GM19463 (cell line): ENCODE data around the gene SP2.

Experiments
- ATAC-seq: cut with Tn5 transposase; IDR thresholded peaks from one replicate; pipeline ENCODE4 v1.9.1; 2021; ENCODE audit warnings: mild to moderate bottlenecking, moderate library complexity; ENCODE audit not compliant: unreplicated experiment

SP2 gene

DNA sequence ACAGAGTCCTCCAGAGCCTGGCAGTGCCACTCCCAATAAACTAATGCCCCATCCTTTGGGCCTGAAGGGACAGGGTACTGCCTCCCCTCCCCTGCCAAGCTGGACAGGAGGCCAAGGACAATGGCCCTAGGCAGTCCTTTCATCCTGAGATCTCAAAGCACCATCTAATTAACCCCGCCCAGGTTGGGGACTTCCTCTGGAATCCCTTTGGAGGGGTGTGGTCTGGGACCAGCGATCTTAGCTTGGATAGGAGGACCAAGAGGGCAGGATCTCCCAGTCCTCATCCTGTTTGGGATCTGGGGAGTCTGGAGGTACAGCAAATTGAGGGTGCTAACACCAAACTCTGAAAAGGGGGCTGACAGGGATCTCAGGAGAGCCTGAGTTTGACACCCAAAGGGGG is 26.9 kb upstream of the SP2 start:
- no peak for ATAC-seq

DNA sequence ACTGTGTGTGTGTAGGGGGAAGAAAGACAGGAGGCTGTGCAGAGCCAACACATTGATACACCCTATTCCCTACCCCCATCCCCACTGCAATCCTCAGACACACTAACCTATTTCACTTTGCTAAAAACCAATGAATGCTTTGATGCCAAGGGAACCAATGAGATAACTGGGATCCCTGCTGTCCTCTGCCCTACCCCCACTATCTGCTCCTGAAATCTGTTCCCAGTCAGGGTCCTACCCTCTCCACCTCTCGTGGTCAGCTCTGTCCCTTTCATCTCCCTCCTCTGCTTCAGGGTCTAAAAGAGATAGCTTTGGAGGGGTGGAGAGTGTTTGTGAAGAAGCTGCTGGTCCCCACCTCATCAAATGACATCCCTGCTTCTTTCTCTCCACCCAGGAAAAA is 26.0 kb upstream of the SP2 start:
- ATAC-seq: no peak

DNA sequence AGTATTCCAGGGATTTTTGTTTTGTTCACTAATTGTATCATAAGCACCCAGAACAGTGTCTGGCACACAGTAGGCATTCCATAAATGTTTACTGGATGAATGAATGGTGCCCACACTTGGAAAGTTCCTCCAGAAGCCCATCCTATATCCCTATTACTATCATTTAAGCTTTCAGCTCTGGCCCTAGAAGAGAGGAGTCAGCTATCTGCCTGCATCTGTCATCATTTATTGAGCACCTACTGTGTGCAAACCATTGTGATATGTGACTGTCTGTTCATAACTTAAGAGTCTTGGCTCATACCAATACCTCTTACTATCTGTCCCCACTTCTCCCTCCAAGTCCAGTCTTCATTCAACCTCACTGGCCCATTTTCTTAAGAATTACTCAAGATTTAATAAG is 25.0 kb upstream of the SP2 start:
- no peak for ATAC-seq

DNA sequence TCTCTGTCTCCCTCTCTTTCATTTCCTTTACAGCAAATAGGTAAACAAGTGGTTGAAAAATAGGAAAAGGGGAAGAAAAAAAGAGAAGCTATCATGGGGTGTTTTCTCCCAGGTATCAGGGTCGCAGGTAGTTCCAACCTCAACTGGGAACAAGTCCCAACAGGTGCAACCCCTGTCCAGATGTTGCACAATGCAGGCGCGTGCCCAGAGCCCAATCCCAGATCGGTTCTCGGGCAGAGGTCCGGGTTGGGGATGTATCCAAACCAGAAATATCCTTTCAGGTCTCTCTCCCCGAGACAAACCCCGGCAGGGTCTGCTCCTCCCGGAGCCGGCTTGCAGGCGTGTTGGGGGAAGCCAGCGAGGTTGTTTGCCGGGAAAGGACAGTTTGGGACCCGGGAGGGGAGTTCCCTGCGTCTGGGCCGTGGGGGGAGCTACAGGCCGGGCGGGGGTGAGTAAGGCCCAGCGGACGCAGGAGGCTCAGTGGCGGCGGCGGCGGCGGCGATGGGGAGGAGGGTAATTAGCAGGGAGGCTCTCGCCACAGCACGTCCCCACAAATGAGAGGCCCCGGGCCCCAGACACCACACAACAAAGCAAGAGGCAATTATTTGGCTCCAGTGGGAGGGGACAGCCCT is 23.9 kb upstream of the SP2 start:
- ATAC-seq: no peak

DNA sequence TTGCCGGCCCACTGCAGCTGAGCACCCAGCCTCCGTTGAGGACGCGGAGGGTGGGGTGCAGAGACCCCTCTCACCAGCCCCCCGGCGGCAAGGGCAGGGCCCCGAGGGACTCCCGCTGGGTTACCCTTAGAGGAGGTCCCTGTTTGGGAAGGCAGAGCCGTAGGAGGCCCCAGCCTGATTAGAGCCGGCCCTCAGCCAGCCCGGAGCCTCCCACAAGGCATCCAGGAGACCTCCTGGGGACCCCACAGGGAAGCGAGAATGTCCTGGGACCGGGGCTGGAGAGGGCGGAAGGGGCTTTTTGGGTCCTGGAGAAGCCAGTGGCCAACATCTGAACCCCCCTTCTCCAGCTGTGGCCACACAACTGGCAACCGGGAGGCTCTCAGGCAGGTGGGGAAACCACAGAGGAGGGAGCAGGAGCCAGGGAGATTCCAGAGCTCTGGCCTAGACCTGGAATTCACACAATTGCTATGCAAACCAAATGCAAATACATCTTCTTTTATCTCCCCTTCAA is 23.3 kb upstream of the SP2 start:
- ATAC-seq: no peak

DNA sequence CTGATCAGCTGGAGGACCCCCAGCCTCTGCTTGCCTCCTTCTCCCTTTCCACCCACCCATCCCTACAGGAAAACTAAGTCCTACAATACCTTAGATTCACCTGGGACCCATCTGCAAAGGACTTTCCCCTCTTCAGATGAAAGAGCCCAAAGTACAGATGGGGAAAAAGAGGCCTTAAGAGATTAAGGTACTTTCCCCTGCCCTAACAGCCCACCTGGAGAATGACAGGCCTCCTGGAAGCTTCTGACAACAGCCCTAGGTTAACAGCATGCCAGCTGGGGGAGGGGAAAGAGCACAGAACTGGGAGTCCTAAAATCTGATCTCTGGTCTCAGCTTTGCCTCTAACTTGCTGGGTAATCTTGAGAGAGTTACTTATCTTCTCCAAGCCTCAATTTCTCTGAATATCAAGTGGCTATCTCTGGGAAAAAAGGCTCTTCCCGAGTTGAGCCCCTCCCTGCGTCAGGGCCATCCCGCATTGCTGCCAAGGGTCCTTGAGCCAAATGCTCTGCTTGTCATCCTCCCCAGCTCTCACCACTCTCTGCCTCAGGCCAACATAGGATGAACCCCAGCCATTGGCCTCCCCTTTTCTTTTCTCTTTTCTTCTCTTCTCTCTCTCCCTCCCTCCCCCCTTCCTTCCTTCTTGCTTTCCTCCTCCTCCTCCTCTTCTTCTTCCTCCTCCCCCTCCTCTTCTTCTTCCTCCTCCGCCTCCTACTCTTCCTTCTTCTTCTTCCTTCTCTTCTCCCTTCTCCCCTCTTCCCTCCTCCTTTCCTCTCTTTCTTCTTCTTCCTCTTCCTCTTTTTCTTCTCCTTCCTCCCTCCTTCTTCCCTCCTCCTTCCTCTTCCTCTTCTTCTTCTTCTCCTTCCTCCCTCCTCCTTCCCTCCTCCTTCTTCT is 22.6 kb upstream of the SP2 start:
- no peak for ATAC-seq

DNA sequence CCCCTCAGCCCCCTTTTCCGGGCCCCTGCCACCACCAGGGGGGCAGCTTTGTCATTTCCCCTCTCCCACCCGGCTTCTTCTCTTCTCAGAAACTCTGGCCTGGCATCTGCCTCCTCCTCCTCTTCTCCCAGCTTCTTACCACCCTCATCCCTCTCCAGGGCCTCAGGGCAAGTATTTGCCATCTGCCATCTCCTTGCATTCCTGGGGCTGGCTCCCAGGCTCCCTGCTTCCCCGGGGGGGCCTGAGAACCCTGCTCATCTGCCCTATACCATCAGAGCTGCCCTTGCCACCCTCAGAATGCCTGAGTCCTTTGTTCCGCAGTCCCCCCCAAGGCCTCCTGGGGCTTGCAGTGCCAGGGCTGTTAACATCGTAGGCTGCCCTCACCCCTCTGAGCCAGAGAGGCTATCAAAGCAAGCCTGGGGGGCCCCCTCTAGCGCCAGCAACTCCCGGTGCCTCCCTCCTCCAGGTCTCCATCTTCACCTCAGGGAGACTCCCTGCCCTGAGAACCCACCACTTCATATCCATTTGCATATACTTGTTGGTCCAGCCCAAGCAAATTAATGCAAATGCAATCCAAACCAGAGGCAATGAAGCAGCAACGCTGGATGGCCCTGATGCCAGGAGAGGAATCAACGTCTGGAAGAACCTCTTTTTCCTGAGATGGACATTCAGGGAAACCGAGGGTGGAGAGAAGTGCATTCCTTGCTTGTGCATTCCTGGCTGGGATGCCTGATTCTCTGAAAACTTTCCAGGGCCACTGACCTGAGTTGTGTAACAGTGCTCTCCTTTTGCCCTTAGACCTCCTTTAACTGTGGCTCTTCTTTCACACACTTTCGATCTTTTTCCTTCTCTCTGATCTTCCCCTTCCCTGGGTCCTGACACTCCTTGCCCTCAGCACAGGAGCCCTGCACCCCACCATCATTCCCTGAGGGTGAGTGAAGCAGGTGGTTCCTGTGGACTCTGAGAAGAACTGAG is 20.7 kb upstream of the SP2 start:
- no peak for ATAC-seq

DNA sequence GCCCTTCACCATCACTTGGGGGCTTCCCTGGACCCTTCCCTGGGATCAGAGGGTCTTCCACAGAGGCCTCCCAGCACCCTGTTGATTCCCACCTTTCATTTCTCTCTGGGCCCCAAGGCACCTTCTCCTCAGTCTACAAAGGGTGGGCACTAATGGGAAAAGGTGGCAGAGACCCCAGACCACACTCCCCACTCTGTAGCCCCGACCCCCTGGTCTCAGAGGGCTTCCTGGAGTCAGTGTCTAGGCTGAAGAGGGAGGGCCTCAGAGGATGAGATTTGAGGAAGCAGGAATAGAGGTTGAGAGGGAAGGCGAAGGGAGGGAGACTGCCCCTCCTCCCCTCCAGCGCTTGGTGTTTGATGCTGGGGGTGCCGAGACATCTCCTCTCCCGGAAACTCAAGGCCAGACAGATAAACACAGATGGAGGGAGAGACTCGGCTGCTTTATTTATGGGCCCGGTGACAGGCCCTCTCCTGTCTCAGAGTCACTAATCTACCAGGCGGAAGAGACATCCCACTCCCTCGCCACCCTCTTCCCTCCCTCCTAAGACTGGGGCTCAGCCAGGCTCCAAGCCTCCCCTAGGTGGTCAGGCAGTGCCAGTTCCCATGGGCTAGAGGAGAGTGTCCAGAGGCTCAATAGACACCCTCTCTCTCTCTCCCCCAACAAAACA is 18.5 kb upstream of the SP2 start:
- ATAC-seq: no peak

DNA sequence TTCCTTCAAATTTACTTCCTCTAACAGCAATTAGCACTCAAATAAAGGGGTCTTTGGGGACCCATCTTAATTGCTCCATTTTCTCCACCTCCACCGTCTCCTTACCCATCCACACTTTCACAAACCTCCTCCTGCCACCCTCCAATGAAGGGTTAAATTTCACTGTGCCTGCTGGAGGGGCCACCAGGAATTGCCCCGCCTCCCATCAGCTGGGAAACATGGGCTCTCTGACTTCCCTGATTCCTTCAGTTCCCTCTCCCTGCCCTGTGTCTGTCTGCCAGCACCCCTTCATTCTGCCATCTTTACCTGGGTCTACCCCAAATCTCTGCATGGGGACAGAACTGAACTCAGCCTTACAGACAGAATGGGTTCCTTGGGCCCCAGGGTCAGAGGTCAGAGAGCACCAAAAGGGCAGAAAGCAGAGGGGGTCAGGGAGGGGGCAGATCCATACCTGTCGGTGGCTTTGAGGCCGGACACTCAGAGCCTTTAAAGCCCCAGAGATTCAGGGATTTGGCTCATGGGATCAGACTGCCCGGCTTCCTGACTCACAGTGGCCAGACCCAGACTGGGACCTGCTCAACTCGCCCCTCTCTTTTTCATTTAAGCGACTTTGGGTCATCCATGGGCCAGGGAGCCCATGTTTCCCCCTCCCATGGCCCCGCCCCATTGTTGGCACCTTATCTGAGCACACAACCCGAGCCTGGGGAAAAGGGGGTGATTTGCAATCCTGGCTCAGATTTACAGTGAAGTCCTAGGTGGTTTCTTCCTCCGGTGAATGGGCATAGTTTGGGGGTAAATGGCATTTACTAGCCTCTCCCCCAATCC is 17.6 kb upstream of the SP2 start:
- no peak for ATAC-seq

DNA sequence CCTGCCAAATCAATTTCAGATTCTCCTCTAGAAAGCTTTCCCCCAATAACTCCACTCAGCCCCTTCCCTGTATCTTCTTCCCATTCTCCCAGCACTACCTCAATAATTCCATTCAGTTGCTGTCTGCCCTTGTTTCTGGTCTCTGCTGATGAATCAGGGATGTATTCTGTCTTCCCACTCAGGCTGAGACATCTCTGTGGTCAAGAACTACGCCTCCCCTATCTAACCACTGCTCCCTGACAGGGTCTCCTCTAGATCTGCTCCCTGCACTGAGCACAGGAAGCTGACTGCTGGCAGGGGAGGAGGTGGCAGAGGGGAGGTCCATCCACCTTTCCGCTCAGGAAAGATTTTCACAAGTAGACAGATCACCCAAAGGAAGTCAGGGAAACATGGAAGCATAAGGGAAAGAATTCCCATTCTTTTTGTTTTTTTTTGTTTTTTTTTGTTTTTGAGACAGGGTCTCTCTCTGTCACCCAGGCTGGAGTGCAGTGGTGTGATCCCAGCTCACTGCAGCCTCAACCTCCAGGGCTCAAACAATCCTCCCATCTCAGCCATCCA is 16.9 kb upstream of the SP2 start:
- ATAC-seq: no peak

DNA sequence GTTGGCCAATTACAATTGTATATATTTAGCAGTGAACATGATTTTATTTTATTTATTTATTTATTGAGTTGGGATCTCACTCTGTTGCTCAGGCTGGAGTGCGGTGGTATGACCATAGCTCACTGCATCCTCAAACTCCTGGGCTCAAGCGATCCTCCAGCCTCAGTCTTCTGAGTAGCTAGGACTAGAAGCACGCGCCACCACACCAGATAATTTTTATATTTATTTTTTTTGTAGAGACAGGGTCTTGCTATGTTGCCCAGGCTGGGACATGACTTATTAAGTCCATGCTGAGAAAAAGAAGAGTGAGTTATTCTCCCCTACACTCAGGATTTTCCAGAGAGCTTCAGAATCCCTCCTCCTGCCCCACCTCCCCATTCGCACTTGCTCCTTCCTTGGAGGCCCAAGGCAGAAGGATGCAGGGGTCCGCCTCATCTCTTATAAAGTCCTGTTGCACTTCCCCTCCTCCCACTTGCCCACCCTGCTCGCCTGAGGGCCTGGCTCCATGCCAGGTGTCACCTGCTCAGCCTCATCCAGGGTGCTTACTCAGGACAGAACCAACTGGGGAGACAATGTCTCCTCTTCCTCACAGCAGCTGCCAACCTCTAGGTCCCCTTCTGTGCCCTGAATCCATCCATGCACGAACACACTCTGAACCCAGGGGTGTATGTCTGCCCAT is 16.1 kb upstream of the SP2 start:
- no peak for ATAC-seq

DNA sequence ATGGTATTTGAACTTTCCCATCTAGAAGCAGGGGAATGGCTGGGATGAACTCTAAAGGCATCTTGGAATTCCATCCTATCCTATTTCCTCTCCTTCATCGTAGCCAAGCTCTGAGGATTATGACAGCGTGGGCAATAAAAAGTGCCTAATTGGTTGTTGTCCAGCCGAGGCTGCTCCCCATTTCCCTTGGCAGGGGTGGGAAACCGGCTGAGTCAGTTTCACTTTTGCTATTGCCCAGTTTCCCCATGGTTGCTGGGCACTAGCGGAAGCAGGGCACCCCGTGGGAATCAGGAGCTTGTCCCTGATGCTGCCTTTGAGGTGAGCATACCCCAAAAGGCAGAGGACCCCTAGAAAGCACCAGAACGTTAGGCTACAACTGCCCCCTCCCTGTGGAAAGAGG is 13.8 kb upstream of the SP2 start:
- no peak for ATAC-seq

DNA sequence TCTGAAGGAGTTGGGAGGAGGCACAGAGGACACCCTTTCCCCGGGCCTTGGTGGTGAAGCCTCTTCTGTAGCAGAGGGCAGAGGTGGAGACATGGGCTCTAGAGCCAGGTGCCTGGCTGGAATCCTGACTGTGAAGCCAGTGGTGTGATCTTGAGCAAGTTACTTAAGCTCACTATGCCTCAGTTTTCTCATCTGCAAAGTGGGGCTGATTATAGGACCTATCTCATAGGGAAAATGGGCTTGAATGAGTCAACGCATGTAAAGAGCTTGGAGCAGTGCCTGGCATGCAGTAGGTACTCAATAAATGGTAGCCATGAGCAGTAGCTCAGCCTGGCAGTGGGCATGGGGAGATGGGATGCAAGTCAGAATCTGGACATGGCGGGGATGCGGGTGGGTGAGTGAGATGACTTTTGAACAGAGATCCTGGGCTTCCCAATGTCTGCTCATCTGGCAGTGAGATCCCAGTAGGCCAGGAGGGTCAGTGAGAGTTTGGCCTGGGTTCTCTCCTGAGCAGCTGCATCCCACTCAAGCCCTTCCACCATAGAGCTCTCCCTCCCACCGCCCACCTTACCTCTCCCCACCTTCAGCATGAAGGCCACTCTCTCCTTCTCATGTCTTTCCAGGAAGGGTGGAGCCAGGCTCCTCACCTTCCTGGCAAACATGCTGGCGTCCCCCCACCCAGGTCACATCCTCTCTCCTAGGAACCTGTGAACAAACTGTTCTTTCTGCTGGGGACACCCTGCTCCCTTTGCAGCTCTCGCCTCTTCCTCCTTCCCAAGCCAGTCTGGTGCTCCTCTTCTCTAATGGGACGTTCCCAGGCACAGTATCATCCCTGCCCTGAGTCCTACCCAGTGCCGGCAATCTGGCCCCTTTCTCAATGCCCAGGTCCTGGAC is 13.1 kb upstream of the SP2 start:
- no peak for ATAC-seq

DNA sequence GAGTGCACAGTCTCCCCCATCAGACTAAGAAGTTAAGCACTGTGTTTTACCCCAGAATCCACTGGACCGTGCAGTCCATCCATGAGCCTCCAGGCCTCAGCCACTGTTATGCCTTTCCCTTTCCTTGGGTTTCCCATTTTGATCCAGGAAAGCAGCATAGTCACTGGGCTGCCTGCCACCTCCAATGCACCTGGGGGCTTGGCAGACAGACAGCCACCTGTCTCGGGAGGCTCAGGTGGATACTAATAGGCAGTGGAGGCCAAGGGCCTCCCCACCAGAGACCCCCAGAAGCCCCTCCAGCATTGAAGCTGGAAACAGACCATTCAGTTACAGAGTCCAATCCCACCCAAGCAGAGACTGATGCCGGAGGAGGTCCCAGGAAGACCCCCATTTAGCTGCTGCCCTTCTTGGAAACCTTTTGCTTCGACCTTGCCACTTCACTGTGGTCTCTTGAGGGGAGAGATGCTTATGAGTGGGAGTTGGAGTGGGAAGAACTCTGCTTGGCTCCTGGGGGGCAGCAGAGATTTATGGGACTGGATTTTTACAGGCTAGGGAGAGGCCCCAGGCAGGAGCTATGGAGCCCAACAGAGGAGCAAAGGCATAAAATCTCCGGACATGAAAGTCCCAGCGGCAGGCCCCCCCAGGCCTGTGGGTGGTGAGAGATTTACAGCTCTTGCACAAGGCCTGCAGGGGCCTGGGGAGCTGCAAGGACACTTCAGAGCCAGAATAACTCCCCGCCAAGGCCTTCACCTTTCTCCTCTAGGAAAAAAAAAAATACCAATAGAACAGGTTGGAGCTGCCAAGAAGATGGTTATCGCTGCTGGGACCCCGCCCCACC is 12.2 kb upstream of the SP2 start:
- no peak for ATAC-seq

DNA sequence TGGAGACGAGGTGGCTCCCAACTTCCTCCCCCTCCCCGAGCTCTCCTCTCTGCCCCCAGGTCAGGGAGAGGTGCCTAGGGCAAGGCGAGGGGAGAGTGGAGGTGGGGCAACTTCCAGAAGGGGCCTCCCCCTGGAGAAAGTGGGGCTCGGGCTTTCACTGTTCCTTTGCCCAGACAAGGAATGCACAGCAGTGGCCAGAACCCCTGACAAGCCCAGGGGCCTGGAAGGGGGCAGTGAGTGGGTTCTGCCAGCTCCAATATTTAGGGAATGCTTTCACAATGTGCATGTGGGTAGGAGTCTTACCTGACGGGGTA is 11.7 kb upstream of the SP2 start:
- ATAC-seq: no peak

DNA sequence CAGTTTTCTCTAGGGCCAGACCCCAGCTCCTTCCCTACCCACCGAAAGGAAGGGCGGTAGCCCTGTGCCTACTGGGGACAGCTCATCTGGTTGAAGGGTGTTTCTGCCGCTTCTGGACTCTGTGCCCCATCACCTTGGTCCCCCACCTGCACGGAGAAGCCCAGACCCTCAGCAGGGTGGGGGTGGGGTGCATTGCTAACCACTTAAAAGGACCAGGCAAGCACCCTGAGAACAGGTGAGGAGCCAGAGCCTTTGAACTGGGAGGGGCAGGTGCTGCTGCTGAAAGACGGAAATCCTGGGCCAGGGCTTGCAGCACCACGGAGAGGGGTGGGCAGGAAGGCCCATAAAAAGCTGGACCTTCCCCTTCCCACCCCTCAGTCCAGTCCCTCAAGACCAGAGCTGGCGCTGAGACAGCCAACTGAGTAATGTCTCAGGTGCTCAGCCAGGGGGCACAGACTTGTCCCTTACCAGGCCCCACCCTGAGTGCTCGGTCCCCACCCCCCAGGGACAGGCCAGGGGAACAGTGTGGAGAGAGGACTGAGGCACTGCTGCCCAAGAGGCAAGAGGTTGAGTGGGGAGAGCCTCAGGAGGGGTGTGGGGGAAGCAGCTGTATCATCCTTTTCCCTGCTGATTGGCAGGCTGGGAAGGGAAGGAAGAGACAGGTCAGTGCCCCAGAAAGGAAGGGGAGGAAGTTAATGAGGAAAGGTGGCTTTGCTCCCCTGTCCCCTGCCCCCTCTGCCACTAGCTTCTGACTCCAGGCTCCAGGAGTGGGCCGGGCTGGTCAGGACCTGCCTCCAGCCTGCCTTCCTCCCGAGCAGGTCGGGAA is 10.9 kb upstream of the SP2 start:
- no peak for ATAC-seq
